ENCODE results near the gene MLYCD. TPM values are rescaled to one million over a fixed set of nuclear protein-coding genes. Genes with fewer than 3 reads are reported as not detected.

The MLYCD gene
- total and polyA plus RNA-seq, 2 experiments from 2014 or later, result 3.2 to 7.2 TPM

DNA sequence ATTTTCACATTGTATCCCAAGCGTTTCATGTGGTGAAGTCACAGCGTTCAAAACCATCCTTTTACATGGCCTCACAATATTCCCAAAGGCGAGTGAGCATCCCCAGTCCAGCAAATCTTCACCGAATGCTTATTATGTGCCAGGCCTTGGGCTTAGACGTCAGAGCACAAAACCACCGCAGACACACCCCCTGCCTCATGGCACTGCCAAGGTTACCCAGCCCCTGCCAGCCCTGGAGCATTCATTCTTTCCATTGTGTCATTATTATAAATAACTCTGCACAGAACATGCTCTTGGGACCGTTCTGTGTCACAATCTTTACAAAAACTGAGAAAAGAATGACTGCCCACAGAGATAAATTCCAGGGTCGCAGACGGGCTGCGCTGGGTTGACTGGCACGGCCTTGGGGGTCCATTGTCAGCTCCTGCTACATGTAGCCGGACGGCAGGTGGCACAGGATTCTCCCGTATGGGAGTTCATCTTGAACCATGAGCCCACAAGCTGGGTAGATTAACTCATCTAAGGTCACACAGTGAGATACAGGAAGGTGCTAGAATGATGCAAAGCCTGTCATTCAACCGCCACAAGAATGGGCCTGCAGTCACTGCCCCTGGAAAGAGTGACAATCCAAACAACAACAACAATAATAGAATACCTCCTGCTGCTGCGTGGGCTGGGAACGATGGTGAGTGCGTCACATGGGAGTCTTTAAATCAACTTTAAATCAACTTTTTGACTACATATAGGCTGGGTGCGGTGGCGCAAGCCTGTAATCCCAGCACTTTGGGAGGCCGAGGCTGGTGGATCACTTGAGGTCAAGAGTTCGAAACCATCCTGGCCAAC, 64.6 kb downstream of the MLYCD start (continued):
- TF ChIP-seq ZNF462 (CRISPR knock-in tag; IDR thresholded peaks at IDR 0.05) (no peak), STAT1 (IDR thresholded peaks at IDR 0.05; ENCODE audit: unreplicated experiment) (no peak)

DNA sequence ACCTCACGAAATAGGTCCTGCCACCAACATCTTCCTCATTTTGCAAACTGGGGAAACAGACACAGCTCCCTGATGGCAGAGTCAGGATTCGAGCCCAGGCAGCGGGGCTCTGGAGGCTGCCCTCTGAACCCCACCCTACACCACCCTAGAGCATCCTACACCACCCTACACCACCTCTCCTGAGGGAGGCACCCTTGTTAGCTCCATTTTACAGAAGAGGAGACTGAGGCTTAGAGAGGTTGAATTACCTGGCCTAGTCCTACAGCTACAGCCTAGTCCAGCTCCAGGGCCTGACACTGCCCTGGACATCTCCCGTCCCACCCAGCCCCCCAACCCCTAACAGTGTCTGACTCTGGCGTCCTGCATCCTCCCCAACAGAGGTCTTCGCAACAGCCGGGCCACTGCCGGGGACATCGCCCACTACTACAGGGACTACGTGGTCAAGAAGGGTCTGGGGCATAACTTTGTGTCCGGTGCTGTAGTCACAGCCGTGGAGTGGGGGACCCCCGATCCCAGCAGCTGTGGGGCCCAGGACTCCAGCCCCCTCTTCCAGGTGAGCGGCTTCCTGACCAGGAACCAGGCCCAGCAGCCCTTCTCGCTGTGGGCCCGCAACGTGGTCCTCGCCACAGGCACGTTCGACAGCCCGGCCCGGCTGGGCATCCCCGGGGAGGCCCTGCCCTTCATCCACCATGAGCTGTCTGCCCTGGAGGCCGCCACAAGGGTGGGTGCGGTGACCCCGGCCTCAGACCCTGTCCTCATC, 65.9 kb downstream of the MLYCD start:
- H2AFZ ChIP-seq, result no peak overlapping the region
- peaks cover 12% of the 10 kb centered on the region for H3K27me3 ChIP-seq (ENCODE audit: insufficient read depth)
- H3K4me1 ChIP-seq (ENCODE audit: insufficient read depth), result no peaks in the 10 kb centered on the region
- H3K4me3 ChIP-seq, result no peak overlapping the region
- Mint-ChIP-seq H3K9me3 (peaks cover 3% of the 10 kb centered on the region; the same call in 2 of the 3 replicates), H3K27ac (no peak overlapping the region), H3K36me3 (ENCODE audit: low read depth) (no peaks in the 10 kb centered on the region), H3K27me3 (ENCODE audit: insufficient read depth, low read depth, poor library complexity) (peaks cover 14% of the 10 kb centered on the region), H3K4me3 (no peak overlapping the region), H3K4me1 (peaks cover 6% of the 10 kb centered on the region)
- no peaks in the 10 kb centered on the region for H3K9me2 ChIP-seq (ENCODE audit: insufficient read depth)
- no peaks in the 10 kb centered on the region for H4K20me1 ChIP-seq (replicated peaks; ENCODE audit: insufficient read depth)
- no peak for ATAC-seq
- no peak overlapping the region for H3K4me2 ChIP-seq
- H3F3A ChIP-seq (replicated peaks; ENCODE audit: low read depth), result no peaks in the 10 kb centered on the region
- DNase-seq (ENCODE audit: low spot score), result no peak
- H3K27ac ChIP-seq (ENCODE audit: low read depth), result no peak overlapping the region
- no peak for TF ChIP-seq ZNF331 (CRISPR knock-in tag; IDR thresholded peaks at IDR 0.05; ENCODE audit: low read depth)
- TF ChIP-seq NANOG (IDR thresholded peaks at IDR 0.05; ENCODE audit: borderline replicate concordance), result no peak
- TF ChIP-seq, protein P1, sequence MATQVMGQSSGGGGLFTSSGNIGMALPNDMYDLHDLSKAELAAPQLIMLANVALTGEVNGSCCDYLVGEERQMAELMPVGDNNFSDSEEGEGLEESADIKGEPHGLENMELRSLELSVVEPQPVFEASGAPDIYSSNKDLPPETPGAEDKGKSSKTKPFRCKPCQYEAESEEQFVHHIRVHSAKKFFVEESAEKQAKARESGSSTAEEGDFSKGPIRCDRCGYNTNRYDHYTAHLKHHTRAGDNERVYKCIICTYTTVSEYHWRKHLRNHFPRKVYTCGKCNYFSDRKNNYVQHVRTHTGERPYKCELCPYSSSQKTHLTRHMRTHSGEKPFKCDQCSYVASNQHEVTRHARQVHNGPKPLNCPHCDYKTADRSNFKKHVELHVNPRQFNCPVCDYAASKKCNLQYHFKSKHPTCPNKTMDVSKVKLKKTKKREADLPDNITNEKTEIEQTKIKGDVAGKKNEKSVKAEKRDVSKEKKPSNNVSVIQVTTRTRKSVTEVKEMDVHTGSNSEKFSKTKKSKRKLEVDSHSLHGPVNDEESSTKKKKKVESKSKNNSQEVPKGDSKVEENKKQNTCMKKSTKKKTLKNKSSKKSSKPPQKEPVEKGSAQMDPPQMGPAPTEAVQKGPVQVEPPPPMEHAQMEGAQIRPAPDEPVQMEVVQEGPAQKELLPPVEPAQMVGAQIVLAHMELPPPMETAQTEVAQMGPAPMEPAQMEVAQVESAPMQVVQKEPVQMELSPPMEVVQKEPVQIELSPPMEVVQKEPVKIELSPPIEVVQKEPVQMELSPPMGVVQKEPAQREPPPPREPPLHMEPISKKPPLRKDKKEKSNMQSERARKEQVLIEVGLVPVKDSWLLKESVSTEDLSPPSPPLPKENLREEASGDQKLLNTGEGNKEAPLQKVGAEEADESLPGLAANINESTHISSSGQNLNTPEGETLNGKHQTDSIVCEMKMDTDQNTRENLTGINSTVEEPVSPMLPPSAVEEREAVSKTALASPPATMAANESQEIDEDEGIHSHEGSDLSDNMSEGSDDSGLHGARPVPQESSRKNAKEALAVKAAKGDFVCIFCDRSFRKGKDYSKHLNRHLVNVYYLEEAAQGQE (IDR thresholded peaks at IDR 0.05; ENCODE audit: unreplicated experiment), result no peak
- no peak for TF ChIP-seq STAT1 (IDR thresholded peaks at IDR 0.05; ENCODE audit: unreplicated experiment)
- no peak for TF ChIP-seq CTCF (conservative IDR thresholded peaks at IDR 0.05; ENCODE audit: low read depth in 2 of 2)
- no peaks in the 10 kb centered on the region for H3K79me2 ChIP-seq (replicated peaks; ENCODE audit: insufficient read depth)
- no peaks in the 10 kb centered on the region for H3K36me3 ChIP-seq (ENCODE audit: insufficient read depth)

All from GM23338 (cell line).